ENCODE data around the gene CHMP4A. TPM values are rescaled to one million over a fixed set of nuclear protein-coding genes. Genes with fewer than 3 reads are reported as not detected.

Gene CHMP4A
- total and polyA plus RNA-seq, 2 donors (not counting 1 experiment from before 2014, with no cell fraction given): 91.2 to 103 TPM

DNA sequence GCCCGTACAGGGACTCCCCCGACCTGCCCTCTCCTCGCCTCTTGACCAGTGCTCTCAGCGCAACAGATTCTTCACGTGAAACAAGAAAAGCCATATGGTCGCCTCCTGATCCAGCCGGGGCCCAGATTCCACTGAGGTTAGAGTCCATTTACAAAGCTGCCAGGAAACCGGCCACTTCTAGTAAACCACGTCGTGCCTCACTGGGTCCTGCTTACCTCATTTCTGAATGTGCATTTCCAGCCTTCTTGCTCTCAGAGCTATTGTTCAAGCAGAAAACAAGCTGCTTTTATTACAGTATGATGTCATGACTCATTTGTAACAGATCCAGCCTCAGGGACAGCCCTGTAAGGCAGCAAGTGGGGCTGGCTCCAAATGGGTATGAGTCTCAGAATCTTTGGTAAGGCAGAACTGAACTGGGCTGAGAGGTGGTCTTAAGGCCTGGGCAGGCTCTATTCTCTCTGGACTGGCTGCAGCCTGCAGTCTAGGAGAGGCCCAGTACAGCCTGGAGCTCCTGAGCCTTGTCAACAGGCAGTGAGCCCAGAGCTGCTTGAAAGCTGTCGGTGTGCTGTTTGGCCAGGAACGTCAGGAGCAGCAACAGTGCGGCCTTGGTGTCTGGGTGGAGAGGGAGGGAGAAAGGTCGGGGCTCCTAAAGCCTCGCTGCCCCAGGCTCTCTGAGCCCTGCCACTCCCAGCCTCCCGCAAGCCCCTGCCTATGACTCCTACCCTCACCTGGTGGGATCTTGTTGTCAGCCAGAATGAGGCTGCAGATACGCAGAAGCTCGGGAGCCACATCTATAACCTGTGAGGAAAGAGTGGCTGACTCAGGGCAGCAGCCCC lies 33.1 kb downstream of the CHMP4A start:
- DNase-seq: no peak
- POLR2A ChIA-PET: interaction anchor here (0.5 to 0.8 kb wide), 2 partner anchors 36 to 52 kb away, joined by 3 to 11 read pairs; partner anchors contain the start of genes GMPR2, MDP1 and NEDD8
- H3K4me3 ChIP-seq (ENCODE audit: control extremely low read depth in 1 of 5, extremely low read depth in 1 of 5, insufficient read depth in 1 of 5, low read depth in 2 of 5, low read length in 4 of 5): no peak overlapping the region
- no peaks in the 10 kb centered on the region for H3K9me3 ChIP-seq (ENCODE audit: control extremely low read depth in 1 of 3, control insufficient read depth in 2 of 3, insufficient read depth in 1 of 3, low read length in 2 of 3)
- H2AFZ ChIP-seq (ENCODE audit: insufficient read depth, low read depth, low read length, poor library complexity, severe bottlenecking): no peak overlapping the region
- H3K27me3 ChIP-seq (replicated peaks in 1 of 4; ENCODE audit: control extremely low read depth in 1 of 4, control insufficient read depth in 3 of 4, insufficient read depth in 4 of 4, low read length in 3 of 4): no peaks in the 10 kb centered on the region
- Mint-ChIP-seq H3K4me3 (no peak overlapping the region), H3K4me1 (peaks cover 8% of the 10 kb centered on the region), H3K27me3 (no peaks in the 10 kb centered on the region), H3K27ac (peak overlapping the region; percentile 38), H3K9me3 (ENCODE audit: insufficient read depth) (no peaks in the 10 kb centered on the region)
- H3K27ac ChIP-seq (ENCODE audit: low read length in 2 of 2): no peak overlapping the region
- WGBS (ENCODE audit: insufficient coverage): 75% methylated on average over 14 of the region's 18 CpGs
- H3K9ac ChIP-seq (ENCODE audit: low read length): no peak overlapping the region
- no peaks in the 10 kb centered on the region for H3K4me1 ChIP-seq (ENCODE audit: control insufficient read depth in 2 of 2, insufficient read depth in 2 of 2, low read length in 2 of 2)
- H3K79me2 ChIP-seq (ENCODE audit: control insufficient read depth, insufficient read depth, low read length): peaks cover 5% of the 10 kb centered on the region
- intact Hi-C loops (cut with micrococcal nuclease): no loop called here
- peaks cover 3 to 72% of the 10 kb centered on the region in 2 experiments for H3K36me3 ChIP-seq (replicated peaks in 1 of 2; ENCODE audit: control extremely low read depth in 1 of 2, control insufficient read depth in 1 of 2, extremely low read depth in 1 of 2, insufficient read depth in 2 of 2, low read length in 1 of 2)
- H3K4me2 ChIP-seq (replicated peaks; ENCODE audit: low read depth, low read length, poor library complexity, severe bottlenecking): no peak overlapping the region
- no peak for ATAC-seq (ENCODE audit: low read depth)
- H4K20me1 ChIP-seq (ENCODE audit: control insufficient read depth, insufficient read depth, low read length, poor library complexity, severe bottlenecking): no peaks in the 10 kb centered on the region
- CTCF ChIA-PET: interaction anchor here (0.8 to 1.6 kb wide), 3 partner anchors 14 to 85 kb away, joined by 3 read pairs; partner anchors contain the start of gene PSME2
- TF ChIP-seq EZH2 (IDR thresholded peaks at IDR 0.05; ENCODE audit: borderline replicate concordance, insufficient read depth, low read depth, low read length, poor library complexity, severe bottlenecking): no peak
- no peak for TF ChIP-seq CTCF (IDR thresholded peaks at IDR 0.05)

Measured in B cell (primary cell).